Measurements from ENCODE around the gene NUP62CL. TPM values are rescaled to one million over a fixed set of nuclear protein-coding genes. Genes with fewer than 3 reads are reported as not detected.

The NUP62CL gene
- total RNA-seq, 1 donor from 2014 or later, result 3.0 TPM

- no peak for DNase-seq
Measured at GRCh38 chrX:107146670-107147069, 59.6 kb downstream of the NUP62CL start.

GRCh38 chrX:107135965-107136307 lies 70.3 kb downstream of the NUP62CL start:
- DNase-seq, result no peak

- no peak for DNase-seq
Measured at GRCh38 chrX:107135049-107135964, 70.9 kb downstream of the NUP62CL start.

GRCh38 chrX:107123750-107124149 lies 82.5 kb downstream of the NUP62CL start:
- no peak for DNase-seq

- no peak for DNase-seq
Measured at GRCh38 chrX:107119283-107119682, 87.0 kb downstream of the NUP62CL start.

GRCh38 chrX:107118322-107119147 lies 87.7 kb downstream of the NUP62CL start, which contains the start of gene RBM41:
Gene RBM41, minus strand, starts transcription at chrX:107118822. Its CDS starts 49 bp downstream, at chrX:107118773.
- peak; percentile 54 for DNase-seq

GRCh38 chrX:107117993-107118321 lies 88.3 kb downstream of the NUP62CL start:
- no peak for DNase-seq

GRCh38 chrX:107107459-107107858 lies 98.8 kb downstream of the NUP62CL start:
- no peak for DNase-seq

GRCh38 chrX:107102980-107103379 lies 103.3 kb downstream of the NUP62CL start:
- DNase-seq, result no peak

GRCh38 chrX:107076158-107076557 lies 130.1 kb downstream of the NUP62CL start:
- no peak for DNase-seq

Small RNA genes lying within 50 kb of the gene (small RNA-seq; reads per million reads assigned to genes)
- not detected for gene RF00019 (ENCODE audit: low replicate concordance)

Other genes starting within 250 kb of the NUP62CL start
- gene MORC4, start 206.2 kb downstream of the NUP62CL start, total RNA-seq, result 42.2 TPM
- 17.7 TPM for gene RBM41, start 87.6 kb downstream of the NUP62CL start, total RNA-seq
- not detected for gene DNAAF6, start 178 bp upstream of the NUP62CL start, total RNA-seq
- 0.20 TPM for gene FRMPD3, start 243.2 kb upstream of the NUP62CL start, total RNA-seq

Measured in skin of body (tissue), 3 donors.